NCI-H446 (cell line): ENCODE measurements around the gene APRT.
"Not testable (repeated sequence)": the region's sequence is repeated elsewhere in the genome, so short reads cannot be mapped to it uniquely, and the experiment has no call there.

ENCODE experiments used
- DNase-seq, 2 experiments: peaks; one replicate each; lab custom pipeline; 2025; lab: John Stamatoyannopoulos, UW

APRT gene

DNA sequence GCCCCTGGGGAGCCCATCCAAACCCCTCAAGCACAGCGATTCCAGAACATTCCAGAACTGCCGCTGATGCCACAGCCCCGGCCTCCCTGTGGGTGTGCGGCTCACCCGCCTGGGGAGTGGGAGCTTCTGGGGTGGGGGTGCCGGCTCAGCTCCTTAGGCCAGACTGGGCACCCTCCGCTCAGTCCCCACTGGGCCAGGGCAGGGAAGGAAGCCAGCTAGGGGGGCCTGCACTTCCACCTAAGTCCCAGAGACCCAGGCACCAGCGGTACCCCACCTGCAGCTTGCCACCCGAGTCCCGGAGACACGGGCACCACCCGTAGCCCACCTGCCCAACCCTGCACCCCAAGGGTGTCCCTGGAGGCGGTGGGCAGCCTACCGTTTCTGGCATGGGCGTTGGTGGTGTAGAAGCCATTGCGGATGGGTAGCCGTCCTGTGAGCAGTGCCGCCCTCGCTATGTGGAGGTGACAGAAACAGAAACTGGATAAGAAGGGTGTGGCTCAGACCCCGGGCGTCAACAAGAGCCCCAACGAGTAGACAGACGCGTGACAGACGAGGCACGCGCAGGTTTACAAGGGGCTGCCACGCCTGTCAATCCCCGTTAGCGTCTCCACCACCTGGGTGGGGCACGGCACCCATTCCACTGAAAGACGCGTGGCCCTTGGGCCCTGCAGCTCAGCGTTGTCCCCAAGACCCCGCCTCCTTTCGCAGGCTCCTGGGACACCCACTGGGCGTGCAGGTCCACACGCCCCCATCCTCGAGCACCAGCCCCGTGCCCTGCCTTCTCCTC, 30.0 kb upstream of the APRT start:
- no peak for DNase-seq

DNA sequence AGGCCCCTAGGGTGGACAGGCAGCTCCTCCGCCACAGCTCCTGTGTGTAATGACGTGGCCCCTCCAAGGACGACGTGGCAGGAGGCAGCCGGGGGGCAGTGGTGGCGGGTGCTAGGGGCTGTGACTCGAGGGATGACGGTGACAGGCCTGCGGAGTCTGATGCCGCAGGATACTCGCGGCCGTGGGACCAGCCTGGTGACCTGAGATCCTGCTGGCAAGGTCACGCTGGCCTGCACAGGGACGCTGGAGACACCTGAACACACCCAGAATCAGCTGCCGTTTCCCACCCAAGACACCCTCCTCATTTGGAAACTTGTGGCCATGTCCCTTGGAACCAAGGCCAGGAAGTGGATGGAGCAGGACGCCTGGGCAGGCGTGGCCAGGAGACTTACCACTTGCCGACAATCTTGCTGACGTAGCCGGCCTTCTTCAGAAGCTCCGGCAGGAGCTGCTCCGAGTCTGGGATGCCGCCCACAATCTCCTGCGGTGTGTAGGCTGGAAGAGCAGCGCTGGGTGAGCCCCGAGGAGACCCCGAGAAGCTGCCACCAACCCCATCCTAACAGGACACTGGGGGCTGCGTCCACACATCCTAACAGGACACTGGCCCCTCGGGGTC, 29.0 kb upstream of the APRT start:
- DNase-seq: no peak

DNA sequence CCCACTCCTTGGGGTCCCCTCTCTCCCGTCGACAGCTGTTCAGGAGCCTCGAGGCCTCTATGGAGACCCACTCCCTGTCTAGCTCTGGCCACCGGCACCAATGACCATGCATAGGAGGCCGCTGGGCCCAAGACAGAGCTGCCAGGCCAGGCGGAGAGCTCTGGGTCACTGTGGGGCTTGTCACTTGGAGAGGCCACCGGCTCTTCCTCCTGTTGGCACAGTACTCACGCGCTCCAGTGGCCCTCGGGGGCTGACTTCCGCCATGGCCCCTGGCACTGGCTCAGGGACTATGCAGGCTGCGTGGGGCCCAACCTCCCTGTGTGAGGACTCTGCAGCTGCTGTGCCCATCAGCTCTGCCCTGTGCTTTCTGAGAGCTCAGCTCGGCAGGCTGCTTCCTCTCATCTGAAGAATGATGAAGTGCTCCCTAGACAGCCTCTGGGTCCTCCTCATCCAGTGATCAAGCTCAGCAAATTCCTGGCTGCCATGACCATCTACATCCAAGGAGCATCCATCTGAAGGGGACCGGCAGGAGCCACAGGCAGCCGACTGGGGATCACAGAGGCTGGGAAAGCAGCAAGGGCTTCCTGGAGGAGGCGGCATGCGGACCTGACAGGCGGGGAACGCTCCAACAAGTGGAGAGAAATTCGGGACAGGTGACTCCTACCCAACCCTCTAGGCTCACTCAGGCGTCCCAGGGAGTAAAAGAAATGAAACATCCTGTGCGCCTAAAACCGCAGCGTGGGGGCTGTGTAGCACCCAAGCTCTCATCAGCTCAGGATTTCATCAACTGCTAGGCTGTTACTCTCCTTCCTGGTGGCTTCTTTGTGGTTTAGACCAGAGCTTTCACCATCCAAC, 28.2 kb upstream of the APRT start:
- no peak for DNase-seq

DNA sequence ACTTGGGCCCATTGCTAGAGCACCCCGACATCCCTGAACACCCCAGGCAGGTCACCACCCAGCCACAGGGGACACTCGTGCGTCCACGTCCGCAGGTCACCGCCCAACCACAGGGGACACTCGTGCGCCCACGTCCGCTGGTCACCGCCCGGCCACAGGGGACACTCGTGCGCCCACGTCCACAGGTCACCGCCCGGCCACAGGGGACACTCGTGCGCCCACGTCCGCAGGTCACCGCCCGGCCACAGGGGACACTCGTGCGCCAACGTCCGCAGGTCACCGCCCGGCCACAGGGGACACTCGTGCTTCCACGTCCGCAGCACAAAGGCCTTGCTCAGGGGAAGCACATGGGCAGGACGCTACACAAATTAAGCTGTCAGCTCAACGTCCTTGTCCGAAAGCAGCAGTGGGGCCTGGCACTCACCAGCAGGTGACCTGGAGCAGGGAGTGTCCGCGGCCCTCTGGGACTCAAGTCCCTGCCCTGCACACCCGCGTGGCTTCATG, 27.4 kb upstream of the APRT start:
- no peak for DNase-seq

DNA sequence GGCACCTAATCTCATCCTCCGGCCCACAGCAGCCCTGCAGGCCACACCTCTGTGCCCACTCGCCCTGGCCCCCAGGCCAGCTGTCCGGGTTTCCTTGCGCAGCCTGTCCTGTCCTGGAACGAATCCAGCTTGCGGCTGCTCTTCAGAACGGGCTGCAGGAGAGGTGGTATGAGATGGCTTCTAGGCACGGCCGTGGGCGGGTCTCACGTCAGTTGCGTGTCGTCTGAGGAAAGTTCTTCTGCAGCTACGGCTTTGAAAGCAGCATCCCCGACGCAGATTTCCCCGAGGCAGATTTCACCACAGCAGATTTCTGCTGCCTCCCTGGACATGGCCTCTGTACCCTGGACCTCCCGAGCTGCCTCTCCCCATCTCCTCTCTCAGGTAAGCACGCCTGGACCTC, 26.8 kb upstream of the APRT start:
- DNase-seq: no peak

DNA sequence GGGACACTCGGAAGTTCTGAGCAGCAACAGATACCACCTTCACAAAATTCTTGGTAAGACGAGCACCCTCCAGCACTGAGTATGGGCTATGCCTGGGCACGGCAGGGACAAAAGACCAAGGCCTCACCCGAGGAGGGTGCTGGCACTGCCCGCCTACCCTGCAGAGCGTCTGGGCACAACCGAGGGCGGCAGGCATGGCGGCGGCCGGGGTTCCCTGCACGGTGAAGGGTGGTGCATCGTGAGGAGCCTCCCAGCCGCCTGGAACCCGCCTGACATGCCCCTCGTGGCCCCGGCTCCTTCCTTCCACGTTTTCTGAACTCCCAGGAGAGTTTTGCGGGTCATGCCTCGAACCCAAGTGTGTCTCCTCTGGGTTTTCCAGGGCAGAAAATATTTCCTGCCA, 26.1 kb upstream of the APRT start:
- no peak for DNase-seq

DNA sequence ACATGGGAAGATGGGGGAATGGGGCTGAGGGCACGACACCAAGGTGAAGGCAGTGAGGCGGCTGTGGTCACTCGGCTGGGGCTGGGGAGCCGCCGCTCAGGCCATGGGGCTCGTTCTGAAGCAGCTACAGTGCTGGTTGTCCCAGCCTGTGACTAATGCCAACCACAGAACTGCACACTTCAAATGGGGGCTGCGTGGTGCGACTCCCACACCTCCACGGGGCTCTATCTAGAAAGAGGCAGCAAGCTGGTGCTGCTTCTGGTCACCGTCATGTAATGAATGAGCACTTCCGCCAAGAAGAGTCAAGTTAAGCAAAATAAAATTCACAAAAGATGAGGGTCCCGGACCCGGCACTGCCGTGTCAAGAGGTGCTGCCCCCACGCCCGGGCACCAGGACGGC, 25.1 kb upstream of the APRT start:
- no peak for DNase-seq

DNA sequence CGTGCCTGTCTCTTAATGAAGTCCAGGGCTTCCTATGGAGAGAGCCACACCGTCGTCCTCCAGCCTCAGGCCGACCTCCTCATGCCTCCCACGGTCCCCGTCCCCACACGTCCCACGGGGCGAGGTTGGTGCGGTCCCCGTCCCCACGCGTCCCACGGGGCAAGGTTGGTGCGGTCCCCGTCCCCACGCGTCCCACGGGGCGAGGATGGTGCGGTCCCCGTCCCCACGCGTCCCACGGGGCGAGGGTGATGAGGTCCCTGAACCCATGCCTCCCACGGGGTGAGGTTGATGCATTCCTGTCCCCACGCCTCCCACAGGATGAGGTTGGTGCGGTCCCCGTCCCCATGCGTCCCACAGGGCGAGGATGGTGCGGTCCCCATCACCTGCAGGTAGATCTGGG, 24.1 kb upstream of the APRT start:
- DNase-seq: no peak

DNA sequence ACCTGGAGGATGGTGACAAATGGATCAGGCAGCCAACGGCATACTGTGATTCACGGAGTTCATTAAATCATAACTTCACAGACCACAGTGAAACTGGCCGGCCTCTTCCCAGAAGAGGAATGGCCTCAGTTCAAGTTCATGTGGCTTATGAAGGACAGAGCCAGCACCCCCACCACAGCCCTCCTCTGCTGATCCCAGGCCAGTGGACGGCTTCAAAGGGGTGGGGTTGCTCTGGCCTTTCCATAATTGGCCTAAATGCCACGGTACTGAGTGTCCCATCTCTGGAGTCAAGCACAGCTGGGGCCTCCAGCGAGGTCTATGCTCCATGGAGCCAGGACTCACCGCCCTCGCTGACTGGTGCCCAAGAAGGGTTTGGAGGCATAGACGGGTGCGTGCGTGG, 23.7 kb upstream of the APRT start:
- DNase-seq: no peak

DNA sequence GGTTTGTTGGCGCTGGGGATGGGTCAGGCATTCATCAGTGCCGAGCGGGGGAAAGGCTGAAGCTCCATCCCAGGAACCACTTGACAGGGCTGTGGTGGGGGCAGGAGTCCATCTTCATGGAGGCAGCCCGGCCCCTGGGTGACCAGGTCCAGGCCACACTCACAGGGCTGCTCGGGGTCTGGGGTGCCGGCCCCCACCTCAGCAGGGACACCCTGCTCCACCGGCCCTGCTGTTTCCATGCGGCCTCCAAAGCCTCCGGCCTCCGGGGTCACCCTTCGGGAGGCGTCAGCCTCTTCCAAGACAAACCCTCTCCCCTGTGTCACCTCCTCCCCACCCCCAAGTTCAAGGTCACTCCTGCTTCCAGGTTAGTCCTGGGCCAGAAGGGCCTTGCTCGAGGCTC, 22.9 kb upstream of the APRT start:
- DNase-seq: no peak

DNA sequence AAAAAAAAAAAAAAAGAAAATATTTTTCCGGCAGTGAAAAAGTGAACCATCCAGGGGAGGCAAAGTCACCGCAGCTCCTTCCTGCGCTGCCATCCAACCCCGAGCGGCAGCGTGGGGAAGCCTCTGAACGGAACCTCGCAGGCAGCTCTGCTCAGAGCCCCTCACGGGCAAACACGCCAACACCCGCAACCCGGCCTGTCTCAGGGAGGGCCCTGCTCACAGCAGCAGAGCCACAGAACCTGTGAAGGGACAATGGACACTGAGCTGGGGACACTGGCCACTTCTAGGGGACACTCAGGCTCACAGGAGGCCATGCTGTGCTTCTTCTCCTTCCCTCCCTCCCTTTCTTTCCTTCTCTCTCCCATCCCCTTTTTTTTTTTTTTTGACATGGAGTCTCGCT, 21.4 kb upstream of the APRT start:
- DNase-seq: no peak

DNA sequence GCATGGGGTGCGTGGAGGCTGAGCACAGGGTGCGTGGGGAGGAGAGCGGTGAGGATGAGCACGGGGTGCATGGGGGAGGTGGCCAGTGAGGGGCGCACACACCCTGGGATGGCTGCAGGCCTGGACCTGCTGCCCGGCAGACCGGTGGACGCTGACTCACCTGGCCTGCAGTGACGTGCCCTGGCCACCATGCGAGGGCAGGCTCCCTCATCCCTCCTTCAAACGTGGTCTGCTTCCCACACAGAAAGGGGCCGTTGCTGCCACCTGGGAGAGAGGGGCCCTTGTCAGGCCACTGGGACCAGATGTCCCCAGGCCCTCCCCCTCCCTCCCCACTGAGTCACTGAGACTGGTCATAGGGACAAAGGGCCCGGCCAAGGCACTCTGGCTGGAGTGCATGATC, 20.1 kb upstream of the APRT start:
- DNase-seq: no peak

DNA sequence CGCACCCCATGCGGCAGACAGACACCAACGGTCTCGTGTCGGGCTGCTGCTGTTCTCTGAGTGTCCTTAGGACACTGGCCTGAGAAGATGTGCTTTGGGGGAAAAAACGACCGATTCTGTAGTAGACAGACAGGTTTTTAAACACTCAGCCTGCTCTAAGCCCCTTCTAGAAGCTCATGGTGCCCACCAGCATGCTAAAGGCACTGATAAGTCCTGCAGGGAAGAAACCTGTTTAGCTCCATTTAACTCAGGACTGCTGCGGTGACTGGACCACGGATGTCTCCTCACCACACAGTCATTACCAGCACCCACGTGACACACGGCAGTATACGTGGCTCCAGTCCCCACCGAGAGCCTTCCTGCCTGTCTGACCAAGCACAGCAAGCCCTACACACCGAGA, 19.1 kb upstream of the APRT start:
- no peak for DNase-seq

DNA sequence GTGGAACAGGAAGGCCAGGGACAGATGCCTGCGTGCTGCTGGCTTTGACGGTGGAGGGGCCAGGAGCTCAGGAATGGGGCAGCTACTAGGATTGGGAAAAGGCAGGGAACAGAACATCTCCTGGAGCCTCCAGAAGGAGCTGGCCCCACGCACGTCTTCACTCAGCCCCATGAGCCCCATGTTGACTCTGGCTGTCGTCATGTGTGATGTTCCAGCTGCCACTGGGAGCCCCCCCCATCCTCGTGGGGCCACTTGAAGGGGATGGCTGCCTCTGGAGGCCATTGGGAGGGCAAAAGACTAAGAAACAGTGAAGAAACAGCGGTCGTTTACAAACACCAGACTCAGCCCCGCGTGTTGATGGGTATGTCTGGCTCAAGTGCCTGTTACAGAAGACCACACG, 18.5 kb upstream of the APRT start:
- DNase-seq: no peak

DNA sequence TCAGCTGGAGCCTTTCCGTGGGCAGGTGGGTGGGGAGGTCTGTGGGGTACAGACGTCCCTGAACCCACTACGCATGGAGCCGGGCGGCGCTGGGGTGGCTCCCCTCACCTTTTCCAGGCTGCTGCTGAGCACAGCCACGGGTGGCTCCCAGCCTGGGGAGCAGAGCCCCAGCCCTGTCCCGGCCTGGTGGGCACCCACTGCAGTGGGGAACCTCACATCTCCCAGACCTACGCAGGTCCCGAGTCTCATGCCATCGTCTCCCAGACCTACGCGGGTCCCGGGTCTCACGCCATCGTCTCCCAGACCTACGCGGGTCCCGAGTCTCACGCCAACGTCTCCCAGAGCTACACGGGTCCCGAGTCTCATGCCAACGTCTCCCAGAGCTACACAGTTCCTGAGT, 17.0 kb upstream of the APRT start:
- no peak for DNase-seq

DNA sequence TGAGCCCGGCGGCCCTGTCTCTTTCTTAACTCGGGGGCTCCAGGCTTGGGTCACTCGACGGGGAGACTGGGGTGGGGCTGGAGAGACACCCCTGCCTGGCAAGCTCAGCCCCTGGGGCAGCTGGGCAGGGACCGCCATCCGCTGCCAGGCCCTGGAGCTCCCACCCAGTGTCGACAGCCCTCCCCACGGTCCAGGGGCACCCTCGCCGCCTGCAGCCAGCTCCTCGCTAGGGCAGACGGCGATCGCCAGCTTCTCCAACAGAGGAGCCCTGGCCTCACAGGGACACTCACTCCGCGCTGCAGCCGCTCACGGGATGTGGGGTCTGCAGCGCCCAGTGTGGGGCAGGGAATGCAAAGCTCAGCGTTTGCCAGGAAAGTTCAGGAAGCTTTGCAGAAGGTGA, 16.0 kb upstream of the APRT start:
- no peak for DNase-seq

DNA sequence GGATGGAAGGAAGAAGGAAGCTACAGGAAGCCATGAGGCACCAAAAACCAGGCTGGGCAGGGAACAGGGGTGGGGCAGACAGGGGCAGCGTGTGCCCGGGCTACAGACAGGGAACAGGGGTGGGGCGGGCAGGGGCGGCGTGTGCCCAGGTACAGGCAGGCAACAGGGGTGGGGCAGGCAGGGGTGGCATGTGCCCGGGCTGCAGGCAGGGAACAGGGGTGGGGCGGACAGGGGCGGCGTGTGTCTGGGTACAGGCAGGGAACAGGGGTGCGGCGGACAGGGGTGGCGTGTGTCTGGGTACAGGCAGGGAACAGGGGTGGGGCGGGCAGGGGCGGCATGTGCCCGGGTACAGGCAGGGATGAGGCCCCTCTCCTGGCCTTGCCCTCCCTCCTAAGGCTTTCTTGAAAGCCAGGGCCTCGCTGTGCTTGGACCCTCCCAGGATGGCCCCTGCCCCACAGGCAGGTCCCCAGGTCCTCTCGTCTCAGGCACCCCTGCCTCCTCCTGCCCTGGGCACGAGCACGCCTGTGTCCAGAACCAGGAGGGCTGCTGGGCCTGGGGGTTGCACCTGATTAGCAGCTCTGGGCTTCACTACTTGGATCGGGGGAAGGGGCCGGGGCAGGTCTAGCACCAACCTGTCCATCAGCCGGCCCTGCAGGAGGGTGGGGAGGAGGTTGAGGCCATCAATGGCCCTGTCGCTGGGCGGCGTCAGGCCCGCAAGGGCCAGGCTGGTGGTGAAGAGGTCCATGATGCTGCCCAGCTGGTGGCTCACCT, 14.5 kb upstream of the APRT start:
- DNase-seq: no peak

DNA sequence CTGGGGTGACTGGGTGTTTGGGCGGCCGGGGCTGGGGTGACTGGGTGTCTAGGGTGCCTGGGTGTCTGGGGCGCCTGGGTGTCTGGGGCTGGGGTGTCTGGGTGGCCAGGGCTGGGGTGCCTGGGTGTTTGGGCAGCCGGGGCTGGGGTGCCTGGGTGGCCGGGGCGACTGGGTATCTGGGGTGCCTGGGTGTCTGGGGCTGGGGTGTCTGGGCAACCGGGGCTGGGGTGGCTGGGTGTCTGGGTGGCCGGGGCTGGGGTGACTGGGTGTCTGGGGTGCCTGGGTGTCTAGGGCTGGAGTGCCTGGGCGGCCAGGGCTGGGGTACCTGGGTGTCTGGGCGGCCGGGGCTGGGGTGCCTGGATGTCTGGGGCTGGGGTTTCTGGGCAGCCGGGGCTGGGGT, 13.4 kb upstream of the APRT start:
- DNase-seq: no peak

DNA sequence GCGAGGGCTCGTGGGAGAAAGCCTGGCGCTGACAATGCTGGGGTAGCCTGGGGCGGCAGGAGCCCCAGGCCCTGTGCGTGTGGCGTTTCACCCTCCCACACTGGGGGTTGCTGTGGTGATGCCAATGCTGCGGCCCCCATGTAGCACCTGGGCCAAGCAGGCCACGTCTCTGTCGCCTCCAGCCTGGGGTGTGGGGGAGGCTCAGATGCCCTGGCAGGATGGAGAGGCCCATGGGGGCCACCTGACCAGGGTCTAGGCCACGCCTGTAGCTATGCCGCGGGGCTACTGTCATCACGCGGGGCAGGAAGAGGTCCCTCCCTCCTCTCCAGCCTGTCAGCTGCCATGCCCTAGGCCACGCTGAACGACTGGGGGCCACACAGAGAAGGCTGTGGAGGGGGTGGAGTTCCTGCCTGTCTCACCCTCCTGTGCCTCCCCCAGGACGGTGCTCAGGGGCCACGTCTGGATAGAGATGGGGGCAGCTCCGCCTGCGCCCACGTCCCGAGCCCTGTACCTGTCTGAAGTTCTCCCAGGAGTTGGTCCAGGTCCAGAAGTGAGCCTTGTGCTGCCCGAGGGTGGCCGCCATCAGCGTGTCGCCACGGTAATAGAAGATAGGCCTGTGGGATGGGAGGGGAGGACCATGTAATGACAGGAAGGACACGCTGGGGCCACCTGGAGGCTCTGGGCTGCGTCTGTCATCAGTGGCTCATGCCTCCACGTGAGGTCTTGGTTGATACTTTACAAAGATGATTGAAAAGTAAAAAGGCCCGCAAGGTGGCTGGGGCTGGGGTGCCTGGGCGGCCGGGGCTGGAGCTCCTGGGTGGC, 12.7 kb upstream of the APRT start:
- DNase-seq: no peak

DNA sequence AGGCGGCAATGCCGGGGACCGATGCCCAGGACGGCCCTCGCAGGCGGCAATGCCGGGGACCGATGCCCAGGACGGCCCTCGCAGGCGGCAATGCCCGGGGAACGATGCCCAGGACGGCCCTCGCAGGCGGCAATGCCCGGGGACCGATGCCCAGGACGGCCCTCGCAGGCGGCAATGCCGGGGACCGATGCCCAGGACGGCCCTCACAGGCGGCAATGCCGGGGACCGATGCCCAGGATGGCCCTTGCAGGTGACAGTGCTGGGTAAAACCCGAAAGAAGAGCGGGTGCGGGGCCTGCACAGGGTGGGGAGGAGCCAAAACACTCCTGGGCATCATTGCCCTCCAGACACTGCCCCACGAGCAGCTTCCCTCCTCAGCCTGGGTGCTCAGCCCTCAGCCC, 11.9 kb upstream of the APRT start:
- DNase-seq: not testable (repeated sequence)
